GM18907 (cell line): Measurements from ENCODE around the gene C10orf67.

Source experiments
- ATAC-seq: cut with Tn5 transposase; IDR thresholded peaks from one replicate; pipeline ENCODE4 v1.9.1; 2021; ENCODE audit warnings: mild to moderate bottlenecking, moderate library complexity; ENCODE audit not compliant: unreplicated experiment

Gene C10orf67

GRCh38 chr10:23174074-23174976 lies 170.3 kb downstream of the C10orf67 start:
- no peak for ATAC-seq

- no peak for ATAC-seq
These were observed 171.2 kb downstream of the C10orf67 start for GRCh38 chr10:23173214-23174073.

- no peak for ATAC-seq
These were observed 172.0 kb downstream of the C10orf67 start for GRCh38 chr10:23172429-23173213.

GRCh38 chr10:23171232-23171876 lies 173.2 kb downstream of the C10orf67 start:
- no peak for ATAC-seq

- ATAC-seq: peak; percentile 73
These were observed 186.2 kb downstream of the C10orf67 start for GRCh38 chr10:23158370-23158769.

GRCh38 chr10:23157691-23158369 lies 186.8 kb downstream of the C10orf67 start:
- ATAC-seq: peak; percentile 64

- peak; percentile 71 for ATAC-seq
These were observed 187.3 kb downstream of the C10orf67 start for GRCh38 chr10:23157239-23157681.

GRCh38 chr10:23156447-23157150 lies 188.0 kb downstream of the C10orf67 start:
- no peak for ATAC-seq

- ATAC-seq: no peak
These were observed 189.4 kb downstream of the C10orf67 start for GRCh38 chr10:23155169-23155568.
